ENCODE results near the gene C2CD3.
"Not testable (repeated sequence)": the region's sequence is repeated elsewhere in the genome, so short reads cannot be mapped to it uniquely, and the experiment has no call there.

The C2CD3 gene

DNA sequence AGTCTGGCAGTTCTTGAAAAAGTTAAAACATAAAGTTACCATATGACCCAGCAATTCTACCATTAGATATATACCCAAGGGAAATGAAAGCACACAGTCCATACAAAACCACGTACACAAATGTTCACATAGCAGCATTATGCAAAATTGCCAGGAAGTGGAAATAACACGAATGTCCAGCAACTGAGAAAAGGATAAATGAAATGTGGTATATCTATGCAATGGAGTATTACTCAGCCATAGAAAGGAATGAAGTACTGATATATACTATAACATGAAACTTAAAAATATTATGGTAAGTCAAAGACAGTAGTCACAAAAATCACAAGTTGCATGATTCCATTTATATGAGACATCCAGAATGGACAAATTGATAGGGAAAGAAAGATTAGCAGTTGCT, 57.9 kb downstream of the C2CD3 start:
- DNase-seq (ENCODE audit: low spot score) = no peak

DNA sequence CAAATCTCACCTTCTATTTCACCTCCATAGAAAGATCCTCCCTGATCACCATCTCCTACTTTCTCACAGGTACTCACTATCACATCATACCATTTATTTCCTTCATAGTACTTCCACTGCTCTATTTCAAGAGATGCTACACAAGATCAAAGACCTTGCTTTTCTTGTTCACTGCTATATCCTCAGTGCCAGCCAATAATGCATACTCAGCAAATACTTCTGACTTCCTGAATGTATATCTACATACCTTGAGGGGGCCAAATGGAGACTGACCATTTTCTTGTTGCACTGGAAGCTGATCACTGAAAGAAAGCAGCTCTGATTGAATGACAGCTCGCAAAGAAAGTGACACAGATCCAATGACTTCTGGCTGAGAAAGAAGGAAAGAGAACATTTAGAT, 64.7 kb downstream of the C2CD3 start:
- no peak for DNase-seq (ENCODE audit: low spot score)

DNA sequence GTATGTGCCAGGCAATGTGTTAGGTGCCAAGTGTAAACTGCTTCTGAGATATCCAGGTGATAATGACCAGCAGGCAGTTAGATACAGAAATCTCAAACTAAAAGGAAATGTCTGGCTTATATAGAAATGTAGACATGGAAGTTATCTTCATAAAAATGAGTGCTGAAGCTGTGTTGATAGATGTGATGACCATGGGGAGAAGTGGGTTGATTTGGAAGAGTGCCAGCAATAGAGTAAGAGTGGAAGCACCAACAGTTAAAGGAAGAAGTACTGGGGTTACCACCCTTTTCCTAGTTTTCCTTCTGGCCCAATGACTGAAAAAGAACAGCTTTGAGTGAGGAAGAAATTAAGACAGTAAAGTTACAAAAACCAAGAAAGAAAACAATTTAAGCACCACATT, 68.5 kb downstream of the C2CD3 start:
- DNase-seq (ENCODE audit: low spot score) = no peak

DNA sequence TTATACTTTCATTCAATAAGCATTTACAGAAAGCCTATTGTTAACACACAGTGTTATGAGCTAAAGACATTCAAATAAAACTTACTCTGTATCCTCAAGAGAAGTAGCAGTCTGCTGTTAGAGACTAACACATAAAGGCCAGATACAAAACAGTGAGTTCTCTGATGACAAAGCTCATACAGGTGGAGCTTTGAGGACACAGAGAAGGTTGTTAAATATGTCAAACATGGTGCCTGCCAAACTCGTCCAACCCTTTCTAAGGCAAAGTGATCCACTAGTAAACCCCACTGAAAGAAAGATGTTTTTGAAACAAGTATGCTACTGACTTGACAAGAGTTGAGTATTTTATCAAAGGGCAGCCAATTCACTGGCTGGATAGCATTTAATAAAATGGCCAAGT, 70.1 kb downstream of the C2CD3 start:
- DNase-seq (ENCODE audit: low spot score) = no peak

DNA sequence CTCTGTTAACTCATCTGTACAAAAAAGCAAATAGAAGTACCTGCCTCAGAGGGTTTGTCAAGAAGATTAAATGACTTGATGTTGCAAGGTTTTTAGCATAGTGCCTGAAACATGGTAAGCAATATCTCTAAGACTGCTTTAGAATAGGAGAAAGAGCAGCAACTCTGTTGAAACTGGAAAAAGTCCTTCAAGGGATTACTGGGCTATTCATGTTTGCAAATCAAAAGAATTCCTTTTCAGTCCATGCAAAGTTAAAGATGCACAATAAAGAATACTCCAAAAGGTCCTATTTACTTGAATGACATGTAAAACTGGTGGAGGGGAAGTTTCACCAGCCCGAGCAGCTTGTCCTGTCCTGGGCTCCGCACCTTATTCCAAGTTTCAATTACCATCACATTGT, 70.6 kb downstream of the C2CD3 start:
- DNase-seq (ENCODE audit: low spot score) = no peak

DNA sequence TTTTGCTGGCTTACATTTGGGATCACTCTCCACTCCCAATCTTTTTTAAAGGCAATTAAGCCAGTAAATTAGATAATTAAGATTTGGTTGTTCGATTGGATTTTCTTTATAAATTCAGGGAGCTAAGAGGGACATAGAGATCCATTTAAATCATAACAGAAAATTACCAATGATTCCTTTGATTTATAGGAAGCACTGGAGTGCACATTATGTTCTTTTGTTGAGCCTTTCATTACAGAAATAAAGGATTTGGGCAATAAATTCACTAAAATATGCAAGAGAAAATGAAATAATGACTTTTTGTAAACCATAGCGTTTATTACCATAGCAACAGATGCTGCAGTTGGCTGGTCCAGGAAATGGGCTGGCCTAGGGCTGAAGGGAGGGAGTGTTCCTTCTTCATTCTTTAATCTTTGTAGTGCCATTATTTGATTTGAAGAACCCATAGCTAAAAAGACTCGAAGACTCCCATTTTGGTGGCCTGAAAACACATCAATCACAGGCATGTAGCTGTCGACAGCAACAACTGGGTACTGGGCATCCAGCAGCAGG, 73.0 kb downstream of the C2CD3 start:
- no peak for DNase-seq (ENCODE audit: low spot score)

DNA sequence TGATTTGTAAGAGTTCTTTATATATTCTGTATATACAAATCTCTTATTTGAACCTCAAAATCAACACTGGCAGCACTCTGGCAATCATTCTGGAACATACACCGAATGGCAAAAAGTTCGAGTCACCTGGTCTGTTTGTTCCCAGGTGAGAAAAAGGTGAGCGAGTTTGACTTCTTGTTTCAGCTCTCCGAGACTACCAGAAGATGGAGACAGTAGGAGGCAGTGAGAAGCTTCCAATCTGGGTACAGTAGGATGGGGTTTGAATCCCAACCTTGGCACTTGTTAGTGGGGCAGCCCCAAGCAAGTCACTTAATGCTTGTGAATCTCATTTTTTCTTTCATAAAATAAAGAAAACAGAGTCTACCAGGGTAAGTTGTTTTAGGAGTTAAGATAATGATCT, 76.4 kb downstream of the C2CD3 start:
- DNase-seq (ENCODE audit: low spot score) = no peak

DNA sequence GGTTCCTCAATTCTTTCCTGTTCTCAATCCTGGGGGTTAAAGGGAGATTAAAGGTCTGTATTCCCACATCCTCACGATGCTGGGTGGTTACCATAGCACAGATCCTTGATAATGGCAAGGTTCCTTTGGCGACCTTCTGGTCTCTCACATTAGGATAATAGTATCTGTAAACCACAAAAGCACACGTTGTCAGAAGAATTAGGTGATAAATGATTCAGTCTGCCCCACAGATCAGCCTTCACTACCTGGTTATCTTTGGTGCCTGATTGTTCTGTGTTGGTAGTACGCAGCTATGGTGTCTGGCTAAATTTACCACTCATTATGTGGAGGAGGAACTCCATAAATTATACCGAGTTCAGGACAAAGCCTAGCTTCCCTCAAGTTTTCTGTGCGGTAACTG, 78.4 kb downstream of the C2CD3 start:
- no peak for DNase-seq (ENCODE audit: low spot score)

DNA sequence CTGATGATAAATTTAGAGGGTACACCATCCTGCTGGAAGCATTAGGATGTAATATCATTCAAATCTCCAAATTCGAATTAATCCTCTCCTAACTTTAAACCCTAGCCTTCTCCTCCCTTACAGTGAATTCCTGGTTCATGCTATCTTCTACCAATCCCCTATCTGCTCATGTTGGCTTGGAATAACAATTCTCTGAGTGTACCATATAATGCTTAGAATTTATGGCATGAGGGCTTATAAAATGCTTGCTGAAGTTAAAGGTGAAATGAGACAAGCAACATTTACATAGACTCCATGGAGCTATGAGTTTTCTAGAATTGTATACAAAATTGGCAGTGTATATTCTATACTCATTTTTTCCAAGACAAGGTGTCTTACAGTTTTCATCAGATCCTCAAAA, 79.3 kb downstream of the C2CD3 start:
- DNase-seq (ENCODE audit: low spot score) = no peak

DNA sequence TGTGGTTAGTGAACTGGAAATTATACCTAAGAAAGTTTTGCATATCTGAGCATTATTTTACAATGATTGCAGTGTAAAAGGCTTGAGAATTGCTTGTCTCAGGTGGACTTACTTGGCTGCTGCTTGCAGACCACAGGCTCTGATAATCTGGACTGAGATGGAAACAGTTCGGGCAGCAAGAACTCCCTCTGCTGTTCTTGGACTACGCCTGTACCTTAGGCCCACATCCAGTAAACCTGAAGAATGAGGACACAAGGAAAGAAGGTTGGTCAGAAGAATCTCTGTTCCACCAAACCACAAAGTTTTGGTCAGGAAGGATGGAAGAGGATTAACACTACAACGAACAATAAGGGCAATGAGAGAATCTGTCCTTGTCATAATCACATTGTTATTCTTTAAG, 80.1 kb downstream of the C2CD3 start:
- DNase-seq (ENCODE audit: low spot score) = no peak

DNA sequence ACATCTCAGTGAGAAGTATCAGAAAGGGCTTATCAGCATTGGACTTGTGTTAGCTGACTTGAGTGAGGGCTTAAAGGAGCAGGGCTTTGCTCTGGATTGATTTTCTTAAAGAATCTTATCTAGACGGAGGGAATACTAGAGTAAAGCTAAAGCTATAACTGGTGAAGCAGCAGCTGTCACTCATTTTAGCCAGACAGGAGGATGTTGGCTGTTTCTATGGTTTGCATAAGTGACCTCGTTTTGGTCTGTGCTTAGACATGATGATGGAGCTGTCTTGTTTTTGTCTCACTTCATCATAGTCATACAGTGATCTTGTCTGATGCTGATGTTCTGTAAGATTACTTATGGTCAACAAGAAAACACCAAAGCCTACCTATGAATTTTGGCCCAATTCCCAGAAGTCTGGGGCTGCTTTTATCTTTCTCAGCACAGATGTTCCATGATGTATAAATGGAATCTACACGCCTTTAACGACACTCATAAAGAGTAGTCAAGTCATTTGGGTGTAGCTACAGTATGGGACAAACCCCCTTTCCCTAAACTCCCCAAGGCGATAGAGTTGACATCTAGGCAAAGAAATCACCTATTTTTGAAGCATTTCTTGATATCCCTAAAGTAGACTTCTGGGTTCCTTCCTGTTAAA, 84.4 kb downstream of the C2CD3 start:
- DNase-seq (ENCODE audit: low spot score) = no peak

DNA sequence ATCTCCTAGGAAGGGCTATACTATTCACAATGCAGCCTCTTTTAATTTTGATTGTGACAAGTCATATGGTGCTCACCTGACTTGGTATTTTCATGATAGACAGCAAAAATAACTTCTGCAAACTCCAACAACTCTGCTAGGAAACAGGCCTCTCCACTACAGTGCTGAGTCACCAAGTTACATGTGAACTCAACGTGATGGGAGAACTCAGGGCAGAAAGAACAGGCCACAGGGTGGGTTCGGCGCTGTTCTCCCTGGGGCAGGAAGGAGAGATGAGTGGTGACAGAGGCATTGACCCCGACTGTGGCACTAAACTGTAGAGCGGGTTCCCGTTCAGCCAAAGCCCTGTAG, 85.3 kb downstream of the C2CD3 start:
- DNase-seq (ENCODE audit: low spot score) = peak; percentile 69

DNA sequence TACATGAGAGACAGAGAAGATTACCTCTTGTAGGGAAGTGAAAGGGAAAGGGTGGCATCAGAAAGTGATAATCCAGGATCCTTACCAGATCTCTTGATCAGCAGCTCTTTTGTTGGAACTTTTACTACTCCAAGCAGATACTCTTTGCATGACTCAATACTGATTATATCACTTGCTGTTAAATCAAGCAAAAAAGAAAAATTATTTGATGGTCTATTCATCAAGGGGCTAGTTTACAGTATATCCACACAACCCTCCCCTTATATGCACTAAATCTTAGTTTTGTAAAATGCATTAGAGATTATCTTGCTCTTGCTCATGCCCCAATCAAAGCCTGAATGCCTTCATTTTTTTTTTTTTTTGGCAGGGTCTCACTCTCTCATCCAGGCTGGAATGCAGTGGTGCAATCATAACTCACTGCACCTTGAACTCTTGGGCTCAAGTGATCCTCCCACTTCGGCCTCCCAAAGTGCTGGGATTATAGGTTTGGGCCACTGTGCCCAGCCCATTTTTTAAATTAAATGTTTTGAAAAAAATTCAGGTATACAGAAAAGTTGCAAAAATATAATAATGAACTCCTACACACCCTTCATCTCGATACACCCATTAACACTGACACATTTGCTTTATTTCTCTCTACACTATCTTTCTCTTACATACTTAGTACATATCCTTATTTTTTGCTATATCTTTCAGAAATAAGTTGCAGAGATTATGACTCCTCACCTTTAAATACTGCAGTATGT, 85.8 kb downstream of the C2CD3 start:
- DNase-seq (ENCODE audit: low spot score) = no peak

DNA sequence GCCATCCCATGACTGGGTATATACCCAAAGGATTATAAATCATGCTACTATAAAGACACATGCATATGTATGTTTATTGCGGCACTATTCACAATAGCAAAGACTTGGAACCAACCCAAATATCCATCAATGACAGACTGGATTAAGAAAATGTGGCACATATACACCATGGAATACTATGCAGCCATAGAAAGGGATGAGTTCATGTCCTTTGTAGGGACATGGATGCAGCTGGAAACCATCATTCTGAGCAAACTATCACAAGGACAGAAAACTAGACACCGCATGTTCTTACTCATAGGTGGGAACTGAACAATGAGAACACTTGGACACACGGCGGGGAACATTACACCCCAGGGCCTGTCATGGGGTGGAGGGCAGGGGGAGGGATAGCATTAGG, 86.9 kb downstream of the C2CD3 start:
- DNase-seq (ENCODE audit: low spot score) = not testable (repeated sequence)

DNA sequence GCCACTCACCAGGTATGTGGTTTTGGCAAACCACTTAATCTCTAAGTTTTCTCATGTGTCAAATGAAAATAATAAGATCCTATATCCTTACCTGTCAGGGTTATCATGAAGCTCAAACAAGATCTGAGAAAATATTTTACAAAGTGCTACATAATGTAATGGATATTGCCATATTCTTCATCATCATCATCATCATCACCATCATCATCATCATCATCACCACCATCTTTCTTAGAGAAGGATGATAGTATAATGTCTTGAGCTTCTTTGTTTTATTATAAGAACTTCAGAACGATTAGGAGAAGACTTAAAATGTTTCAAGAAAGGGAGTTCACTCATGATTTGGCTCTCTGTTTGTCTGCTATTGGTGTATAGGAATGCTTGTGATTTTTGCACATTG, 89.4 kb downstream of the C2CD3 start:
- DNase-seq (ENCODE audit: low spot score) = no peak

DNA sequence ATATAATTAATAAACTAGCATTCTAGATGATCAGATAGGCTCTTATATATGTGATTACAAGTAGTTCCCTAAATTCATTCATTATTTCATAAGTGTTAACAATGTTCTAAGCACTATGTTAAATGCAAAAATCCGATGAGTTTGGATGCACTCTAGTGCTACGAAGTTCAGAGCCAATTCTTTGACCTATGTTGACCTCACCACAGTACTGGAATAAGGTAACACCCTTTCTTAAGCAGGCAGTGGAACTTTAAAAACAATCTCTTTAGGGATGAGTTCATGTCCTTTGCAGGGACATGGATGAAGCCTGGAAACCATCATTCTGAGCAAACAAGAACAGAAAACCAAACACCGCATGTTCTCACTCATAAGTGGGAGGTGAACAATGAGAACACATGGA, 93.6 kb downstream of the C2CD3 start:
- no peak for DNase-seq (ENCODE audit: low spot score)

DNA sequence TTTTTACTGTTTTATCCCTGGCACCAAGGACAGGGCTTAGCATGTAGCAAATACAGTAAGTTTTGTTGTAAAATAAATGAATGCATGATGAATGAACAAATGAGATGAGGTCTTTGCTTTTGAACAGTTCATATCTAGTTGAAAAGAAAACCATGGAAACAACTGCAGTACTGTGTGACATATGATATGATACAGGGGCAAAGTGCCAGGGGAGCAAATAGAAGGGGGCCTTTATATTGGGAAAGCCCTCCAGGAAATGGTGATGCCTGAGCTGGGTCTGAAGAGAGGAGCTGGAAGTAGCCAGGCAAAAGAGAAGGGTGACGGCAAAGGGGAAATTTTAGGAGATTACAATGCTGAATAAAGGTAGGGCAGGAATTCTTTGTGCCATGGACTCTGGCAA, 98.1 kb downstream of the C2CD3 start:
- no peak for DNase-seq (ENCODE audit: low spot score)

DNA sequence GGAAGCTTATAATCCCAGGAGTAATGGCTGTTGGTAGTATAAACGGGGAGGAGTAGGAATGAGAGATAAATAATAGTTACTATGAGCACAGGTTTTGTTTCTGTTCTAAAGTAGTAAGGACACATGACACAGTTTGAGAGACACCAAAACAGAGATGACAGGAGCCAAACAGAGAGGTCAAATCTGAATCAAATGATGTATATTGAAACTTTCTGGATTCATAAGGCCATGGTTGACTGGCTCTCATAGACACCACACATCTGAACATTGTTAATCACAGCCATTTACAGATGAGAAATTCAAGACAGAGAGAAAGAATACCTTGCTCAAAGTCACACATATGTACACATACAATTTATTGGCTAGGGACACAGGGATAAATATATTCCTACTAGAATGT, 98.5 kb downstream of the C2CD3 start:
- DNase-seq (ENCODE audit: low spot score) = no peak

DNA sequence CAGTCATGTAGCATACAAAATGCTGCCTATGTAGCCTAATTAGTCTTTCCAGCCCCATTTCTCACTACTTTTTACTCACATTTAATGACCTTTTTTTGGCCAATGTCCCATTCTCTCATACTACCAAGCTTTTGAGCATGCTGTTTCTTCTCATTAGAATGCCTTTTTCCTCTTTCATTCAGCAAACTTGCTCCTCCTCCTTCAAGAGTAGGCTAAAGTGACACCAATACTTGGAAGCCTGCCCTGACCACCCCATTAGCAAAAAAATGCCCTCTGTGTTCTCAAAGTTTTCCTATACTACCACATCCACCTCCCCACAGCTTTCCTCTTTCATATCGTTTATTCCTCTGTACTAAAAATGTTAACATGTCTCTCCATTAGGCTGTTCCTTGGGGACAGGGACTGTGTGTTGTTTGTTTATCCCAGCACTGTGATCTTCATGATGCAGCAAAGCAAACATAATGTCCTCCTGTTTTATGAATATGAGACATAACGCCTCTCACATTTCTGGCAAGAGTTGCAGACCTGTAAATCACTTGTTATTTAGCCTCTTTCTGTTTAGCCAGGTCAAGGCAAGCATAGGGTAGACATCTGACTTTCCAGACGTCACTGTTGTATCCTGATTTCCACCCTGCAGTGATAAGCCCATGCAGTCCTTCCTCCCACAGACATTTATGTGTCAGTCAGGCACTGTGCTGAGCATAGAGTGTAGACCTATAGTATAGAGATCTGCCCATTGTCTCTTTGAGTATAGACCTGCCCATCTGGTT, 99.9 kb downstream of the C2CD3 start:
- DNase-seq (ENCODE audit: low spot score) = peak; percentile 29

DNA sequence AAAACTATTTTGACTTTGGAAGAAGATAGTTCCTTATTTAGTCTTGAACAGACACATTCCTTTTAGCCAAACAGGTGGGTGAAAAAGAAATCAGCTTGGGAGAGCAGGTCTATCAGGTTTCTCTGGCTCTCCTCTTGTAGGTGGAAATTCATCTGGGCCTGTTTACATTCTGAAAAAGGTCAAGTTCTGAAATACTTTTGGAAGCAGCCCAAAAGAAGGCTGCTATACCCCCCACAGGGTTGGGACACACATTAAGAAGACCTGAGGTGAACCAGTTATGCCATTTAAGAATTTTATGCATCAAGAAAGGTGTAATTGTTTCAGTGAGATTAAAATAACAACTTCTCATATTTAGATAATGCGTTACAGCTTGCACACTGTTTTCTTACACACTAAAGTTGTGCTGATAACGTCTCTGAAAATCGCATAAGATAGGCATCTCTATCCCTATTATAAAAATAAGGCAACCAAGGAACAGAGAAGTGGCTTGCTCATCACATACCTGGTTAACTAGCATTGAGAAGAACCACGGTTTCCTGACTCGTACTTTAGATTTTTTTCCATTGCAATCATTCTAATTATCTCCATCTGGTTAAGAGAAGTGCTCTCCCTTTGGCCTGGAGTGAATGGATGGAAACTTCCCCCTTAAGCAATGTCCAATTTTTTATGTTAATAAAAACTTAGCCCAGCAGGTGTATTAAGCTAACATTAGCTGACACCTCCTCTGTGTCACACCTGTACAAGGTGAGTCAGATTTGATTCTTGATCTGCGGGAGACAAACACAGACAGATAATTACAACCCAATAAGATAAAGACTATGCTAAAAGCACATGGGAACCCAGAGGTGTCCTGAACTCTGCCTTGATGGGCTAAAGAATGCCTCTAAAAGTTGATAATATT, 101.4 kb downstream of the C2CD3 start:
- DNase-seq (ENCODE audit: low spot score) = no peak

DNA sequence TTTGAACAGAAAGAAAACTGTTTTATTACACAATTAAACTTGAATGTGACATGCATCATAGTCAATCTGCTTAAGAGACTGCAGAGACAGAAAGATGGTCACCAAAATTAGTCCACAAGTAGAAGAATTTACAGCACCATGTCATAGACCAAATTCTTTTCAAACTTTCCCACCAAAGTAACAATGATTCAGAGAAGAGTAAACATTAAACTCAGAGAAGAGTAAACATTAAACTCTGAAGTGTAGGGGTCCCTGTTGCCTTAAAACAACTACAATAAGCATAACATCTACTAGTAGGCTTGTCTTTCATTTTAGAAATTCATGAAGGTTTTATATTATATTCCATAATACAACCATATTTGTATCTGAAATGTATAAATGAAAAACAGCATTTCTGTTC, 104.1 kb downstream of the C2CD3 start:
- not testable (repeated sequence) for DNase-seq (ENCODE audit: low spot score)

DNA sequence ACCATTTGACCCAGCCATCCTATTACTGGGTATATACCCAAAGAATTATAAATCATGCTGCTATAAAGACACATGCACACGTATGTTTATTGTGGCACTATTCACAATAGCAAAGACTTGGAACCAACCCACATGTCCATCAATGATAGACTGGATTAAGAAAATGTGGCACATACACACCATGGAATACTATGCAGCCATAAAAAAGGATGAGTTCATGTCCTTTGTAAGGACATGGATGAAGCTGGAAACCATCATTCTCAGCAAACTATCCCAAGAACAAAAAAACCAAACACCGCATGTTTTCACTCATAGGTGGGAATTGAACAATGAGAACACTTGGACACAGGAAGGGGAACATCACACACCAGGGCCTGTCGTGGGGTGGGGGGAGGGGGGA, 105.3 kb downstream of the C2CD3 start:
- not testable (repeated sequence) for DNase-seq (ENCODE audit: low spot score)

Data from Ammon's horn (tissue), 1 donor.